Melanocyte of skin (primary cell): ENCODE measurements around the gene MAPK13. TPM values are rescaled to one million over a fixed set of nuclear protein-coding genes. Genes with fewer than 3 reads are reported as not detected.

ENCODE experiments used
- total RNA-seq, 2 donors: library from RNA; depleted of rRNA; stranded (reverse); fragments of >200 nt; gene quantifications; 2 replicates each; pipeline ENCODE4 v1.2.3, GENCODE V29; 2012

The MAPK13 gene
- 1 to 10 TPM in 1 of 2 donors, under 1 TPM in 1; 0.34 to 3.3 TPM for total RNA-seq

DNA sequence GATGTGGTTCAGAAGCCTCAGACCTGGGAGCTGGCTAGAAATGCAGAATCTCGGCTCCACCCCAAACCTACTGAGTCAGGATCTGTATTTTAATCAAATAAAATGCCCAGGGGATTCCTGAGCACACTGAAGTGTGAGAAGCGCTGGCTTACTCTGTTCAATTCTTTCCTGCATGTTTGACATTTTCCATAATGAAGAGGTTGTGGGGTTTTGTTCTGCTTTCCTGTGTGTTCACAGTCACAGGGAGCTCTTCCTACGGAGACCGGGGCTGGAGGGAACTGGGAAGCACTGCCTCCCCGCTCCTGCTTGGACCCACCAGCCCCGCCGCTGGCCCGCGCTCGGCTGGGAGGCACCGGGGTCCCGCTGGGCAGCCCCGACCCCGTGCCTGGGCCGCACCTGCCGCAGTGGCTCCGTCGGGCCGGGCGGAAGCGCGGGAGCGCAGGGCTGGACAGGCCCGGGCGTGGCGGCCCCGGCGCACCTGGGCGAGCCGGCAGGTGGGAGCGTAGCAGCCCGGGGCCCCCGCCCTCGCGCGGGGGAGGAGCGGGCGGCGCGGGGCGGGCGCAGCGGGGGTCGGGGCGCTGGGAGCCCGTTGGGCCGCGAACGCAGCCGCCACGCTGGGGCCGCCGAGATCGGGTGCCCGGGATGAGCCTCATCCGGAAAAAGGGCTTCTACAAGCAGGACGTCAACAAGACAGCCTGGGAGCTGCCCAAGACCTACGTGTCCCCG is at the start of gene MAPK13:
MAPK13 (plus strand) TSS at position 573 of the 726 bp plus-strand sequence; CDS start at position 643, 70 bp downstream.

Other genes starting within 250 kb of the MAPK13 start
- gene SRPK1, start 209.4 kb upstream of the MAPK13 start, total RNA-seq, result 10 to 100 TPM; 37.5 to 68.3 TPM
- under 1 TPM in 1 of 2 donors, not detected in 1; under 0.01 TPM for gene SLC26A8, start 105.9 kb upstream of the MAPK13 start, total RNA-seq
- 10 to 100 TPM; 59.5 to 69.9 TPM for gene MAPK14, start 102.7 kb upstream of the MAPK13 start, total RNA-seq
- gene BRPF3, start 66.2 kb downstream of the MAPK13 start, total RNA-seq, result 10 to 100 TPM; 12.4 to 13.3 TPM
- gene PNPLA1, start 139.5 kb downstream of the MAPK13 start, total RNA-seq, result not detected
- gene BNIP5, start 206.4 kb downstream of the MAPK13 start, total RNA-seq, result under 1 TPM; under 0.01 TPM